Measurements from ENCODE around the gene ARID1B.

Gene ARID1B

GRCh38 chr6:157222201-157222981 lies 445.2 kb downstream of the ARID1B start:
- H3K9me3 Mint-ChIP-seq, result no peaks in the 10 kb centered on the region
- H3K4me3 Mint-ChIP-seq, result peak overlapping the region; percentile 38 to 82
- peaks cover 0 to 4% of the 10 kb centered on the region in 2 donors for H3K36me3 Mint-ChIP-seq
- DNase-seq (no peak), ATAC-seq (replicated peaks) (peak; percentile 26 to 32)
- H3K27ac Mint-ChIP-seq, result peak overlapping the region; percentile 77
- H3K4me1 Mint-ChIP-seq, result peaks cover 22 to 42% of the 10 kb centered on the region in 2 donors
- H3K27me3 Mint-ChIP-seq, result peaks cover 6 to 15% of the 10 kb centered on the region in 2 donors

- Mint-ChIP-seq H3K4me3 (peak overlapping the region; percentile 38 to 82), H3K27me3 (peaks cover 6 to 21% of the 10 kb centered on the region in 2 donors), H3K4me1 (peaks cover 22 to 48% of the 10 kb centered on the region in 2 donors), H3K36me3 (peaks cover 0 to 4% of the 10 kb centered on the region in 2 donors), H3K27ac (peak overlapping the region; percentile 77), H3K9me3 (no peaks in the 10 kb centered on the region)
- DNase-seq (peak; percentile 49), ATAC-seq (replicated peaks) (peak; percentile 76 to 78)
These were observed 445.8 kb downstream of the ARID1B start for GRCh38 chr6:157223021-157223430.

GRCh38 chr6:157223511-157223910 lies 446.3 kb downstream of the ARID1B start:
- H3K9me3 Mint-ChIP-seq, result no peaks in the 10 kb centered on the region
- no peak overlapping the region for H3K27ac Mint-ChIP-seq
- DNase-seq (no peak), ATAC-seq (replicated peaks) (peak in 1 of 2 donors; percentile 3)
- peaks cover 22 to 49% of the 10 kb centered on the region in 2 donors for H3K4me1 Mint-ChIP-seq
- peaks cover 0 to 4% of the 10 kb centered on the region in 2 donors for H3K36me3 Mint-ChIP-seq
- H3K27me3 Mint-ChIP-seq, result peaks cover 6 to 21% of the 10 kb centered on the region in 2 donors
- H3K4me3 Mint-ChIP-seq, result peak overlapping the region; percentile 38 to 82

GRCh38 chr6:157224178-157224950 lies 447.2 kb downstream of the ARID1B start:
- Mint-ChIP-seq H3K9me3 (no peaks in the 10 kb centered on the region), H3K4me3 (peak overlapping the region; percentile 38 to 82), H3K27ac (no peak overlapping the region), H3K27me3 (peaks cover 13 to 28% of the 10 kb centered on the region in 2 donors), H3K4me1 (peaks cover 22 to 56% of the 10 kb centered on the region in 2 donors), H3K36me3 (peaks cover 0 to 4% of the 10 kb centered on the region in 2 donors)
- ATAC-seq (replicated peaks) (peak; percentile 29 to 38), DNase-seq (no peak)

- Mint-ChIP-seq H3K9me3 (no peaks in the 10 kb centered on the region), H3K4me1 (peaks cover 25 to 57% of the 10 kb centered on the region in 2 donors), H3K36me3 (peaks cover 0 to 4% of the 10 kb centered on the region in 2 donors), H3K4me3 (peak overlapping the region in 1 of 2 donors; percentile 25), H3K27ac (no peak overlapping the region), H3K27me3 (peaks cover 18 to 32% of the 10 kb centered on the region in 2 donors)
- ATAC-seq (replicated peaks) (no peak), DNase-seq (no peak)
These were observed 447.9 kb downstream of the ARID1B start for GRCh38 chr6:157224951-157225574.

- no peak for ATAC-seq (replicated peaks)
- Mint-ChIP-seq H3K27ac (no peak overlapping the region), H3K4me3 (no peak overlapping the region), H3K36me3 (peaks cover 0 to 4% of the 10 kb centered on the region in 2 donors), H3K27me3 (peaks cover 18 to 32% of the 10 kb centered on the region in 2 donors), H3K9me3 (no peaks in the 10 kb centered on the region), H3K4me1 (peaks cover 25 to 57% of the 10 kb centered on the region in 2 donors)
- DNase-seq, result no peak
These were observed 448.4 kb downstream of the ARID1B start for GRCh38 chr6:157225575-157225995.

- Mint-ChIP-seq H3K27ac (no peak overlapping the region), H3K27me3 (peaks cover 20 to 36% of the 10 kb centered on the region in 2 donors), H3K4me3 (no peak overlapping the region), H3K4me1 (peaks cover 25 to 51% of the 10 kb centered on the region in 2 donors), H3K9me3 (no peaks in the 10 kb centered on the region), H3K36me3 (peaks cover 0 to 4% of the 10 kb centered on the region in 2 donors)
- DNase-seq (no peak), ATAC-seq (replicated peaks) (no peak)
These were observed 448.9 kb downstream of the ARID1B start for GRCh38 chr6:157226026-157226625.

- H3K9me3 Mint-ChIP-seq, result no peaks in the 10 kb centered on the region
- ATAC-seq (replicated peaks), result no peak
- H3K4me1 Mint-ChIP-seq, result peaks cover 21 to 45% of the 10 kb centered on the region in 2 donors
- H3K4me3 Mint-ChIP-seq, result no peak overlapping the region
- H3K27ac Mint-ChIP-seq, result no peak overlapping the region
- peaks cover 0 to 4% of the 10 kb centered on the region in 2 donors for H3K36me3 Mint-ChIP-seq
- no peak for DNase-seq
- peaks cover 26 to 40% of the 10 kb centered on the region in 2 donors for H3K27me3 Mint-ChIP-seq
These were observed 449.6 kb downstream of the ARID1B start for GRCh38 chr6:157226761-157227160.

GRCh38 chr6:157227202-157228166 lies 450.3 kb downstream of the ARID1B start:
- Mint-ChIP-seq H3K4me3 (no peak overlapping the region), H3K27me3 (peaks cover 33 to 43% of the 10 kb centered on the region in 2 donors), H3K36me3 (peaks cover 0 to under 1% of the 10 kb centered on the region in 2 donors), H3K27ac (no peak overlapping the region), H3K9me3 (no peaks in the 10 kb centered on the region), H3K4me1 (peaks cover 17 to 39% of the 10 kb centered on the region in 2 donors)
- DNase-seq, result no peak
- no peak for ATAC-seq (replicated peaks)

- no peak overlapping the region for H3K4me3 Mint-ChIP-seq
- H3K27ac Mint-ChIP-seq, result no peak overlapping the region
- peaks cover 8 to 28% of the 10 kb centered on the region in 2 donors for H3K4me1 Mint-ChIP-seq
- no peaks in the 10 kb centered on the region for H3K36me3 Mint-ChIP-seq
- ATAC-seq (replicated peaks), result no peak
- DNase-seq, result no peak
- H3K9me3 Mint-ChIP-seq, result no peaks in the 10 kb centered on the region
- H3K27me3 Mint-ChIP-seq, result peaks cover 42 to 51% of the 10 kb centered on the region in 2 donors
These were observed 451.4 kb downstream of the ARID1B start for GRCh38 chr6:157228426-157229131.

GRCh38 chr6:157229132-157229618 lies 452.0 kb downstream of the ARID1B start:
- no peak overlapping the region for H3K4me3 Mint-ChIP-seq
- H3K36me3 Mint-ChIP-seq, result no peaks in the 10 kb centered on the region
- ATAC-seq (replicated peaks) (peak in 1 of 2 donors; percentile 33), DNase-seq (no peak)
- H3K4me1 Mint-ChIP-seq, result peaks cover 3 to 22% of the 10 kb centered on the region in 2 donors
- peaks cover 44 to 54% of the 10 kb centered on the region in 2 donors for H3K27me3 Mint-ChIP-seq
- no peak overlapping the region for H3K27ac Mint-ChIP-seq
- H3K9me3 Mint-ChIP-seq, result no peaks in the 10 kb centered on the region

GRCh38 chr6:157229713-157230112 lies 452.5 kb downstream of the ARID1B start:
- Mint-ChIP-seq H3K36me3 (no peaks in the 10 kb centered on the region), H3K27ac (no peak overlapping the region), H3K4me3 (no peak overlapping the region), H3K27me3 (peaks cover 50 to 60% of the 10 kb centered on the region in 2 donors), H3K4me1 (peaks cover 4 to 19% of the 10 kb centered on the region in 2 donors), H3K9me3 (no peaks in the 10 kb centered on the region)
- peak in 1 of 2 donors; percentile 51 for ATAC-seq (replicated peaks)
- no peak for DNase-seq
